ENCODE measurements around the gene CAPN2. TPM values are rescaled to one million over a fixed set of nuclear protein-coding genes. Genes with fewer than 3 reads are reported as not detected.

Gene CAPN2
- total and polyA plus RNA-seq, 2 donors from 2014 or later, result 175 to 276 TPM

DNA sequence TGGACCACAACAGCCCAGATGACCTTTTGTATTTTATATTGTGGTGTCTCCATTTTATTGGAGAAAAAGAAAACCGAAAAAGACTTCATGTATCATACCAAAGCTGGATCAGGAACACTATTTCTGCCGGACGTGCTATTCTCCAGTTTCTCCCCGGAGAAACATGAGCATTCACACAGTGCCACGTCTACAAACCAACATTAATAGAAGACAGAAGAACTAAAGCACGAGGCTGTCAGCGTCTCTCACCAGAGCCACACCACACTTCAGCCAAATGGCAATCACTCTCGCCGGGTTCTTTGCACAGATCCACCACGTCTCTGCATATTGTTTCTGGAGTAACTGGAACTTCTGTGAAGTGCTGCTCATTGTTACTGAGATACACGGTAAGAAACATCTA, 108.6 kb downstream of the CAPN2 start:
- H3K4me3 ChIP-seq (ENCODE audit: low read length in 3 of 3), result no peak overlapping the region
- TF ChIP-seq, protein P1, sequence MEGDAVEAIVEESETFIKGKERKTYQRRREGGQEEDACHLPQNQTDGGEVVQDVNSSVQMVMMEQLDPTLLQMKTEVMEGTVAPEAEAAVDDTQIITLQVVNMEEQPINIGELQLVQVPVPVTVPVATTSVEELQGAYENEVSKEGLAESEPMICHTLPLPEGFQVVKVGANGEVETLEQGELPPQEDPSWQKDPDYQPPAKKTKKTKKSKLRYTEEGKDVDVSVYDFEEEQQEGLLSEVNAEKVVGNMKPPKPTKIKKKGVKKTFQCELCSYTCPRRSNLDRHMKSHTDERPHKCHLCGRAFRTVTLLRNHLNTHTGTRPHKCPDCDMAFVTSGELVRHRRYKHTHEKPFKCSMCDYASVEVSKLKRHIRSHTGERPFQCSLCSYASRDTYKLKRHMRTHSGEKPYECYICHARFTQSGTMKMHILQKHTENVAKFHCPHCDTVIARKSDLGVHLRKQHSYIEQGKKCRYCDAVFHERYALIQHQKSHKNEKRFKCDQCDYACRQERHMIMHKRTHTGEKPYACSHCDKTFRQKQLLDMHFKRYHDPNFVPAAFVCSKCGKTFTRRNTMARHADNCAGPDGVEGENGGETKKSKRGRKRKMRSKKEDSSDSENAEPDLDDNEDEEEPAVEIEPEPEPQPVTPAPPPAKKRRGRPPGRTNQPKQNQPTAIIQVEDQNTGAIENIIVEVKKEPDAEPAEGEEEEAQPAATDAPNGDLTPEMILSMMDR (IDR thresholded peaks at IDR 0.05; ENCODE audit: borderline replicate concordance, extremely low read depth, insufficient read depth), result no peak
- no peak for FAIRE-seq
- no peak overlapping the region for H3K27ac ChIP-seq (ENCODE audit: low read depth in 2 of 2, low read length in 2 of 2)
- no peaks in the 10 kb centered on the region for H3K27me3 ChIP-seq (ENCODE audit: control insufficient read depth, insufficient read depth, low read length)
- peaks cover 2 to 8% (median 2%) of the 10 kb centered on the region in 3 donors for H3K36me3 ChIP-seq (ENCODE audit: control insufficient read depth in 2 of 3, insufficient read depth in 3 of 3, low read length in 3 of 3)
- peaks cover 0 to 4% (median 0%) of the 10 kb centered on the region in 3 donors for H3K4me1 ChIP-seq (ENCODE audit: control insufficient read depth in 2 of 3, insufficient read depth in 2 of 3, low read depth in 1 of 3, low read length in 3 of 3)
- intact Hi-C loops (cut with DNase I), result no loop called here
- no peak for DNase-seq
- H3K9ac ChIP-seq (ENCODE audit: low read length in 3 of 3), result no peak overlapping the region
- H3K9me3 ChIP-seq (ENCODE audit: control insufficient read depth in 2 of 3, insufficient read depth in 1 of 3, low read length in 3 of 3), result no peaks in the 10 kb centered on the region

DNA sequence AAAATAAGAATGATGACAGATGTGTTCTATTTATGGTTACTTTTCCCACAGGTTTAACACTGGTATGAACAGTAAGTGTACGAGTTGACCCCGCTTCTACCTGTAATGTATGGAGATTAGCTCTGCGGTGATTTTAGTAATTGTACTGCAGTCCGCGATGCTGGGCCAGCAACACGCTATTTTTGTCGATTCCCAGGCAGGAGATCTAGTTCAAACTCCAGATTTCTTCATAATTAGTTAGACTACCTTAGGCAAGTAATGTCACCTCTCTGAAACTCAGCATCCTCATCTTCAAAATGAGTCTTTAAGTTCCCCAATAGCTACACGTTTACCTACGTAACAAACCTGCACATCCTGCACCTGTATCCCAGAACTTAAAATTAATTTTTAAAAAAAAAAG, 111.9 kb downstream of the CAPN2 start:
- peaks cover 0 to 6% (median 0%) of the 10 kb centered on the region in 3 donors for H3K4me1 ChIP-seq (ENCODE audit: control insufficient read depth in 2 of 3, insufficient read depth in 2 of 3, low read depth in 1 of 3, low read length in 3 of 3)
- DNase-seq (no peak), FAIRE-seq (no peak)
- no peak overlapping the region for H3K4me3 ChIP-seq (ENCODE audit: low read length in 3 of 3)
- intact Hi-C loops (cut with DNase I), result no loop called here
- H3K27me3 ChIP-seq (ENCODE audit: control insufficient read depth, insufficient read depth, low read length), result no peaks in the 10 kb centered on the region
- no peak overlapping the region for H3K9ac ChIP-seq (ENCODE audit: low read length in 3 of 3)
- TF ChIP-seq, protein P1 (IDR thresholded peaks at IDR 0.05; ENCODE audit: borderline replicate concordance, extremely low read depth, insufficient read depth), result no peak
- H3K27ac ChIP-seq (ENCODE audit: low read depth in 2 of 2, low read length in 2 of 2), result no peak overlapping the region
- H3K9me3 ChIP-seq (ENCODE audit: control insufficient read depth in 2 of 3, insufficient read depth in 1 of 3, low read length in 3 of 3), result no peaks in the 10 kb centered on the region
- H3K36me3 ChIP-seq (ENCODE audit: control insufficient read depth in 2 of 3, insufficient read depth in 3 of 3, low read length in 3 of 3), result peaks cover 2 to 8% (median 2%) of the 10 kb centered on the region in 3 donors

DNA sequence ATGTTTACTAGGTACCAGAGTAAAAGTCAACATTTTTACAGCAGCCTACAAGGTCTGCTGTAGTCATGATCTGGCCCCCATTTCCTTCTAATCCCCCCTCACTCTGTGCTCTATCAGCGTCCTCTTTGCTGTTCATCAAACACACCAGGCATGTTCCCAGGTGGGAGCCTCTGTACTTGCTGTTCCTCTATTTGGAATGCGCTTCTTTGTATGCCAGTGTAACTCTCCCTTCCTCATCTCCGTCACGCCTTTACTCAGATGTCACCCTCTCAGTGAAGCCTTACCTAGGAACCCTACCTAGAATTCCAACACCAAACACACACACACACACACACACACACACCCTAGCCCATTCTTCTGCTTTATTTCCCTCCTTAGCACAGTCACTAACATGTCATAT, 112.4 kb downstream of the CAPN2 start:
- intact Hi-C loops (cut with DNase I), result no loop called here
- no peaks in the 10 kb centered on the region for H3K27me3 ChIP-seq (ENCODE audit: control insufficient read depth, insufficient read depth, low read length)
- no peak for DNase-seq
- peaks cover 2 to 8% (median 2%) of the 10 kb centered on the region in 3 donors for H3K36me3 ChIP-seq (ENCODE audit: control insufficient read depth in 2 of 3, insufficient read depth in 3 of 3, low read length in 3 of 3)
- no peak for FAIRE-seq
- TF ChIP-seq, protein P1 (IDR thresholded peaks at IDR 0.05; ENCODE audit: borderline replicate concordance, extremely low read depth, insufficient read depth), result no peak
- no peak overlapping the region for H3K4me3 ChIP-seq (ENCODE audit: low read length in 3 of 3)
- peaks cover 0 to 6% (median 0%) of the 10 kb centered on the region in 3 donors for H3K4me1 ChIP-seq (ENCODE audit: control insufficient read depth in 2 of 3, insufficient read depth in 2 of 3, low read depth in 1 of 3, low read length in 3 of 3)
- H3K9ac ChIP-seq (ENCODE audit: low read length in 3 of 3), result no peak overlapping the region
- H3K9me3 ChIP-seq (ENCODE audit: control insufficient read depth in 2 of 3, insufficient read depth in 1 of 3, low read length in 3 of 3), result no peaks in the 10 kb centered on the region
- no peak overlapping the region for H3K27ac ChIP-seq (ENCODE audit: low read depth in 2 of 2, low read length in 2 of 2)

Other genes with a start within 250 kb of the CAPN2 start
- gene CAPN8, start 46.8 kb upstream of the CAPN2 start, total RNA-seq, result 56.1 TPM
- gene CAPN8, start 46.8 kb upstream of the CAPN2 start, polyA plus RNA-seq (ENCODE audit: insufficient read depth, low read depth, low replicate concordance), result 0.84 TPM
- gene TP53BP2, start 133.4 kb downstream of the CAPN2 start, total RNA-seq, result 45.9 TPM
- 10.3 TPM for gene TP53BP2, start 133.4 kb downstream of the CAPN2 start, polyA plus RNA-seq (ENCODE audit: insufficient read depth, low read depth, low replicate concordance)

Measured in kidney (tissue), 14 donors.